Stimulated activated CD8-positive, alpha-beta memory T cell treated with anti-CD3 and anti-CD28 coated beads, Interleukin-7, amount 100 ng/mL, for 24 hours (primary cell): ENCODE measurements around the gene DNAH3.
"Not testable (repeated sequence)": the region's sequence is repeated elsewhere in the genome, so short reads cannot be mapped to it uniquely, and the experiment has no call there.

Source experiments
- DNase-seq: peaks from one replicate; pipeline ENCODE4 v3.0.0-alpha.2; 2020; ENCODE audit warnings: low read depth

Gene DNAH3

GRCh38 chr16:21150375-21151001 is at the start of gene DNAH3:
DNAH3 (minus strand) TSS chr16:21150846; CDS start chr16:21150319, 527 bp downstream.
- DNase-seq = no peak

GRCh38 chr16:21199607-21200218 is 49.1 kb upstream of the DNAH3 start:
- DNase-seq = no peak

GRCh38 chr16:21197621-21198020 is 47.0 kb upstream of the DNAH3 start:
- no peak for DNase-seq

GRCh38 chr16:21197112-21197511 is 46.5 kb upstream of the DNAH3 start:
- no peak for DNase-seq

GRCh38 chr16:21195330-21195729 is 44.7 kb upstream of the DNAH3 start:
- not testable (repeated sequence) for DNase-seq

- DNase-seq = no peak
Measured at GRCh38 chr16:21194771-21195301, 44.2 kb upstream of the DNAH3 start.

GRCh38 chr16:21192991-21193390 is 42.3 kb upstream of the DNAH3 start:
- no peak for DNase-seq

GRCh38 chr16:21190599-21190998 is 40.0 kb upstream of the DNAH3 start:
- DNase-seq = no peak

- DNase-seq = no peak
Measured at GRCh38 chr16:21190013-21190412, 39.4 kb upstream of the DNAH3 start.

GRCh38 chr16:21189311-21189710 is 38.7 kb upstream of the DNAH3 start:
- DNase-seq = no peak

GRCh38 chr16:21186326-21186691 is 35.7 kb upstream of the DNAH3 start:
- no peak for DNase-seq

GRCh38 chr16:21185659-21186325 is 35.1 kb upstream of the DNAH3 start:
- no peak for DNase-seq

GRCh38 chr16:21184834-21185233 is 34.2 kb upstream of the DNAH3 start:
- no peak for DNase-seq

- no peak for DNase-seq
Measured at GRCh38 chr16:21183995-21184394, 33.3 kb upstream of the DNAH3 start.

GRCh38 chr16:21179983-21180365 is 29.3 kb upstream of the DNAH3 start:
- DNase-seq = no peak

- DNase-seq = no peak
Measured at GRCh38 chr16:21179126-21179982, 28.7 kb upstream of the DNAH3 start.

- no peak for DNase-seq
Measured at GRCh38 chr16:21175397-21175796, 24.8 kb upstream of the DNAH3 start.

- no peak for DNase-seq
Measured at GRCh38 chr16:21172650-21173049, 22.0 kb upstream of the DNAH3 start.

GRCh38 chr16:21170116-21170515 is 19.5 kb upstream of the DNAH3 start:
- not testable (repeated sequence) for DNase-seq

- no peak for DNase-seq
Measured at GRCh38 chr16:21169249-21169981, 18.8 kb upstream of the DNAH3 start.

- DNase-seq = no peak
Measured at GRCh38 chr16:21167929-21168602, 17.4 kb upstream of the DNAH3 start.
